H7 (cell line): ENCODE results near the gene ELFN2. TPM values are rescaled to one million over a fixed set of nuclear protein-coding genes. Genes with fewer than 3 reads are reported as not detected.

Source experiments
- DNase-seq: peaks from one replicate; pipeline ENCODE4 v3.0.0; 2012
- H3K27me3 ChIP-seq: 2 replicates; pipeline ENCODE4 v1.6.0; 2011; ENCODE audit warnings: mild to moderate bottlenecking, low read length; ENCODE audit not compliant: control insufficient read depth, insufficient read depth
- H3K36me3 ChIP-seq: replicated peaks from 2 replicates; pipeline ENCODE4 v1.5.1; 2011; ENCODE audit warnings: low read length; ENCODE audit not compliant: control insufficient read depth, insufficient read depth
- H3K4me3 ChIP-seq: 2 replicates; pipeline ENCODE4 v1.5.1; 2011; ENCODE audit warnings: low read depth, mild to moderate bottlenecking, control low read depth, low read length, moderate library complexity; ENCODE audit not compliant: insufficient read depth
- total RNA-seq: library from RNA; depleted of rRNA; stranded (reverse); fragments of >200 nt; shearing (Covaris generic); gene quantifications from 2 replicates; pipeline ENCODE4 v1.2.3, GENCODE V29; 2014

Gene ELFN2
- total RNA-seq, 1 experiment from 2014 or later = 0.14 TPM

DNA sequence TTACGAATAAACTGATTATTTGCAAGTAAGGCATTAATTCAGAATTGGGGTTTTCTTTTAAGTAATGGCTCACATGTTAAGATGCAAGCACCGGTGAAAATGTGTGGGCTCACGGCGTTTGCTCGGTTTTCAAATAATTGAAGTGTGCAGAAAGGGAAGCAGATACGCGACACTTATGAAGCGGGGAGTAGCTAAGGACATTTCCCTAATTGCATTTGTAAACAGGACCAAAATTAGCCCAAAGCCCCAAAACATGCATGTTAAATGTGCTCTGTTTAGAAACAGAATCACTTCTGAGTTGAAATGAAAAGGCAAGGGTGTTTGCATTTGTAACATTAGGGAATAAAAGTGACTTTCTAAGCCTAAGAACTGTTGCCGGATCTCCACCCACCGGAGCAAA, 61.3 kb downstream of the ELFN2 start:
- no peaks in the 10 kb centered on the region for H3K27me3 ChIP-seq

DNA sequence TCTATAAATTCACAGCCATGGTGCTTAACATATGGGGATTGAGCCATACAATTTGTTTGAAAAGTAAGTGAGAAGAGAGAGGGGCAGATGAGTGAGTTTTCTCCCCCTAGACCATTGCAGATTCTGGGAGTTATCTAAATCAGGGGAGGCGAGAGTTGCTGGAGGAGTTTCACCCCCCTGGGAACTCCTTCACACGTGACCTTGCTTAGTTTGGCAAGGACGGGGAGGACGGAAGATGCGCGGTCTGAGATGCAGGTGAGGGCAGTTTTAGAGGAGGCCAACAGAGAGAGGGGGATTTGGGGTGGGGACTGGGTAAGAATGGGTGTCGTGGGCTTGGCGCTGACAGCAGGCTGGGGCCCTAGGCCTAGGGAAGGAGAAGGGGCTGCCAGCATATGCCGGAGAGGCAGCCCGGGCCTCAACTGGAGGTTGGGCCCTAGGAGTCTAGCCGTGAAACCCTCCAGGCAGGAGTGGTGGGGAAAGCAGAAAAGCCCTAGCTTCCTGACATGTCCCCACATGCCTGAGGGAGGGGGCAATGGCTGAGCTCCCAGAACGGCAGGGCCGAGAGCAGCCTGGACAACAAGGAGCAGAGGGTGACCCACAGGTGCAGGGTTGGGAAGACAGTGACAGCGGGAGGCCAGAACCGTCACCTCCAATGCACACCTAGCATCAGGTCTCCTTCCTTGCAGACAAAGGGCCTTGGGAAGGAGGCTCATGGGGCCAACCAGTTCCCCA, 63.9 kb downstream of the ELFN2 start:
- Histone ChIP-seq H3K36me3 (no peaks in the 10 kb centered on the region), H3K27me3 (no peaks in the 10 kb centered on the region; the same call in 1 of the 2 replicates), H3K4me3 (no peak overlapping the region)
- DNase-seq = no peak

More for the DNA sequence above, 61.3 kb downstream of the ELFN2 start:
- H3K4me3 ChIP-seq = no peak overlapping the region
- DNase-seq = no peak
- no peaks in the 10 kb centered on the region for H3K36me3 ChIP-seq

DNA sequence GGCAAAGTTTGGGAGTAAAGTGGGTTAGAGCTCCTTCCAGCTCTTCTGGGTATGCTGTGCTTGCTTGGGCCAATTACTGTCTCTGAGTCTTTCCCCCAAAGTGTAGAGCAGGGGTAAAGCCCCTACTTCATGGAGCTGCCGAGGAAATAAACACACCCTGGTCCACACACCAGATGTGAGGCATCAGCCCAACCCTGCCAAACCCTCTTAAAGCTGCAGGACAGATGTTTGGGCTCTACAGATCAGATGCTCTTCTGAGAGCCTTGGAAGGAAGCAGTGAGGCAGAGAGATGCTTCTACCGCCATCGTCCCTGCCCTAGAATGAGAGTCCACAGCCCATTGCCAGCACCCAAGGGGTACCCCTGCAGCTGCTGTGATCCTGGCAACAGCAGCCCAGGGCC, 64.7 kb downstream of the ELFN2 start:
- H3K27me3 ChIP-seq = no peaks in the 10 kb centered on the region; the same call in 1 of the 2 replicates
- no peak for DNase-seq
- H3K4me3 ChIP-seq = no peak overlapping the region
- no peaks in the 10 kb centered on the region for H3K36me3 ChIP-seq

DNA sequence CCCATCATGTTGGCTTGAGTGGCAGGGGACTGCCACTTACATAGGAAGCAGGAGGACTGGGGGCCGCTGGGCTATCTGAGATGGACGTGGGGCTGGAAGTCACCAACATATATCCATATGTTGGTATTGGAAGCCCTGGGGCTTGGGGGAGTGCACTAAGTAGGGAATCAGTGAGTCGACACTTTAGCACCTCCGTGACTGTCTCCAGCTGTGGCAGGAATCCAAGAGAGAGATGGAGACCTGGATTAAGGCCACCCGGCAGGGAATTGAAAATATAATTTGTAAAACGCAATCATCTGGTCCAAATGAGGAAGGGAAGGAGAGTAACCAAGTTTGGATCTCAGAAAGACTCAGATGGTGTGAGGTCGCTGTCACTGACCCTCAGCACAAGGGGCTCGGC, 68.4 kb downstream of the ELFN2 start:
- no peak overlapping the region for H3K4me3 ChIP-seq
- H3K27me3 ChIP-seq = no peaks in the 10 kb centered on the region; the same call in 1 of the 2 replicates
- no peaks in the 10 kb centered on the region for H3K36me3 ChIP-seq
- peak; percentile 60 for DNase-seq

DNA sequence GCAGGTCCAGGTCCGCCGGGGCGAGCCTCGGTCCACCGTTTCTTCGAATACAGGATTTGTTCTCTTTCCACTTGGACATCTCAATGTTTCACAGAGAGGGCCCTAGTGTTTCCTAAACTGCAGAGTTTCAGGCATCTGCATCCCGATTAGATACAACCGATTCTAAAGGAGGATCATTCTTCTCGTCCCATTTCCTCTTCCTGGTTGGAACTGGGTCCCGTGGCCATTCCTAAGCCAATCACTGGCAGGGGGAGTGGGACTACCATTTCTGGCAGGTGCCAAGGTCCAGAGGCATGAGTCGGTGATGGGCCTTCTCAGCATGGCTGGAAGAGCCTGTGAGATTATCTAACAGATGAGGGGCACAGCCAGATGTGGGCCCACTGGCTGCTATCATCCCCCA, 68.9 kb downstream of the ELFN2 start:
- no peaks in the 10 kb centered on the region; the same call in 1 of the 2 replicates for H3K27me3 ChIP-seq
- no peak overlapping the region for H3K4me3 ChIP-seq
- no peaks in the 10 kb centered on the region for H3K36me3 ChIP-seq
- no peak for DNase-seq

DNA sequence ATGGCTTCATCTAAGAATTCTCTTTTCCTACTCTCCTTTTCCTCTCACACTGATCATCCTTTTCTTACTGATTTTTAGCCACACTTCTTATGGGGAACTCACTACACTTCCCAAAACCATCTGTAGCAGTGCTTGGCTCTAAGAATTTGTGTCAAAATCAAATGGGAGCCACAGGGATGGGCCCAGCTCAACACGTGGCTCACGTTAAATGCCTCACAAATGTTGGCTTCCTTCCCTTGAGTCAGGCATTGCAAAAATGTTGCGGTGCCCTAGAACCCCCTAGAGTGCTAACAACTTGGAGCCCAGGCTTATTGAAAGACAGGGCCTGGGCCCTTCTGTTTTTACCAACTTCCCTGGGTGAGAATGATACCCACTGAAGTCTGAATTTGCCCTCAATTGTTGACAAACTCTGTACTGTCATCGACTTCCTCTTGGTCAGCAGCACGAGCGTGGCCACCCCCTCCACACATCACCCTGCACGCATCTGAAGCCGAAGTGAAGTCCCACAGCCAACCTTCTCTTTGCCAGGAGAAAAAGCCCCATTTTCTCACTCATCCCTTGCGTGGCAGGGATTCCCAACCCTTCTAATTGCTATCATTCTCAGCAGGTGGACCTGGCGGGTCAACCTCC, 69.7 kb downstream of the ELFN2 start:
- Histone ChIP-seq H3K36me3 (no peaks in the 10 kb centered on the region), H3K4me3 (no peak overlapping the region), H3K27me3 (no peaks in the 10 kb centered on the region; the same call in 1 of the 2 replicates)
- DNase-seq = no peak

DNA sequence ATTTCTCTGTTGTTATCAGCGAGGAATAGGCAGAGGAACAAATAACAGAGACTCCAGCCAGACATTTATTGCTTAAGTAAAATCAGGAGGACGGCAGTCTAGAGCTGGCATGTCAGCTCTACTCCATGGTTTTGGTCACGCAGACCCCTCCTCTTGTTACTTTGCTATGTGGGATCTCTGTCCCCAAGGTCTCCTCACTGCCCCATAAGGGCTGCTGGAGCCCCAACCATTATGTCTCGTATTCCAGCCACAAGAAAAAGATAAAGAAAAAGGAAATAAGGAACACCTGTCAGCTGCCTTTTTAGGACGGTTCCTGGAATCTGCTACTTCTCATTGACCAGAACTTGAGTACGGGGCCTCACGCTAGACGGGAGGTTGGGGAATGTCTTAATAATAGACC, 70.4 kb downstream of the ELFN2 start:
- no peak for DNase-seq
- no peak overlapping the region for H3K4me3 ChIP-seq
- no peaks in the 10 kb centered on the region for H3K36me3 ChIP-seq
- H3K27me3 ChIP-seq = no peaks in the 10 kb centered on the region; the same call in 1 of the 2 replicates

DNA sequence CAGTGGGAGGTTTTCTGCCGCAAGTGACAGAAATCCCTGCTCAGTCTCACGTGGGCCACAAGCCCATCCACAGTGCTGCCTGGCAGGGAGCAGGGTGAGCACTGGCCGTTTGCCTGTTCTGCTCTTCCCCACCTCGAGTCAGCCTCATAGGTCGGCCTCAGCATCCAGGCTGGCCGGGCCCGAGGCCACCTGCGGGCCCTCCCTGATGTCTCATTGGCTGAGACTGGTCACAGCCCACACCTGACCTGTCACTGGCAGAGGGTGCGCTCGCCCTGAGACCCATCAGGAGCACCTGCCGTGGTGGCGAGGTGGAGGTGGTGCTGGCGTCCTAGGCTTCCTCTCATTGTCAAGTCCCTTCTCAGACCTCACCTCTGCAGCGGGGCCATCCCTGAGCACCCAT, 72.1 kb downstream of the ELFN2 start:
- Histone ChIP-seq H3K4me3 (no peak overlapping the region), H3K36me3 (no peaks in the 10 kb centered on the region), H3K27me3 (no peaks in the 10 kb centered on the region)
- DNase-seq = peak; percentile 62

DNA sequence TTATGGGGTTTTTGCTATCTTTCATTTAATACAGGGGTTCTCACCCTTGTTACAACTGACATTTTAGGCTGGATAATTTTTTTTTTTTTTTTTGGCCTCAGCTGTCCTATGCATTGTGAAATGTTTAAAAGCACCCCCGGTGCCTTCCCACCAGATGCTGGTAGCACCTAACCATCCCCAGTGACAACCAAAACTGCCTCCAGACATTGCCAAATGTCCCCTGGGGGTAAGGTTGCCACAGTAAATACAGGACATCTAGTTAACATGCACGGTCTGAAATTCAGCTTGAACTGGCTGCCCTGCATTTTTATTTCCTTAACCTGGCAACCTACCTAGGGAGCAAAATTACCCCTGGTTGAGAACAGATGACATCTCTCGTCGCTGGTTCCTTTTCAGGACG, 72.6 kb downstream of the ELFN2 start:
- DNase-seq = no peak
- Histone ChIP-seq H3K4me3 (no peak overlapping the region), H3K27me3 (no peaks in the 10 kb centered on the region), H3K36me3 (no peaks in the 10 kb centered on the region)

DNA sequence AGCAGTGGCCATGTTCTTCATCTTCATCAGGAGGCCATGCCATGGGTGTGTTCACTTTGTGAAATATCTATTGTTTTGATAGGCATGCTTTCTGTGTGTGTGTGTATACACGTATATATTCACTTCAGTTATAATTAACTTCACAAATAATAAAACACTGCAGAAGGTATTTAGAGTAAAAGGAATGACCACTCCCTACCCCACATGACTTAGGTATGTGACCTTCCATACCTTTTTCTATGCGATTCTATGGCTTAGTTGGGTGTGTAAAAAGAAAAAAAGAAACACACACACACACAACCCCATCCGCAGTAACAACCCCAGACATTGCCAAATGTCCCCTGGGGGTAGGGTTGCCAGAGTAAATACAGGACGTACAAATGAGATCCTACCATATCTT, 73.0 kb downstream of the ELFN2 start:
- no peak for DNase-seq
- Histone ChIP-seq H3K27me3 (no peaks in the 10 kb centered on the region), H3K36me3 (no peaks in the 10 kb centered on the region), H3K4me3 (no peak overlapping the region)

DNA sequence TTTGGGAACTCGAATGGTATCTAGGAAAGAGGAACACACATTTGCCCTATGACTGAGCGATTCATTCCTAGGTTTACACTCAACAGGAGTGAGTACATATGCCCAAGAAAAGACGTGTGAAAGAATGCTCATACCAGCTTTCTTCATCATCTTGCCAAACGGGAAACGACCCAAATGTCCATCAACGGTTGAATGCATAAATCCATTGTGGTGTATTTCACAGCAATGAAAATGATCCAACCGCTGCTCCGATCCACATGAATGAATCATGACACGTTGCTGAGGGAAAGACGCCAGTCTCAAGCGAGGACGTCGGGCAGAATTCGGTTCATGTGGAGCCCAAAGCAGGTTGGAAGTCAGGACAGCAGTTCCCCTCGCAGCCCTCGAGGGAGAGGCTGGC, 73.4 kb downstream of the ELFN2 start:
- Histone ChIP-seq H3K36me3 (no peaks in the 10 kb centered on the region), H3K4me3 (no peak overlapping the region), H3K27me3 (no peaks in the 10 kb centered on the region)
- DNase-seq = no peak

DNA sequence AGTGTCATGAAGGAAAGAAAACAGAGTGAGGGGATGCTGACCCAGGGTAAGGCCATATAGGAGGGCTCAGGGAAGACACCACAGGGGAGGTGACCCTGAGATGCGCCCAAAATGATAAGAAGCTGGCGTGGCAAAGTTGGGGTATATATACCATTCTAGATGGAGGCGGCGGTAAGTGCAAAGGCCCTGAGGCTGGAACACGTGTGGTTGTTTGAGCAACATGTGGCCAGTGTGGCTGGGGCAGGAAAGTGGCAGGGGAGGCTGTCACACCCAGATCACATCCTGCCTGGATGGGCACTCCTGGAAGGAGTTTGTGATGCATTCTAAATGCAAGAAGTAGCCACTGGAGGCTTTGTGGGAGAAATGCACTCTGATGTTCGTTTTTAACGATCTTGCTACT, 74.8 kb downstream of the ELFN2 start:
- no peak for DNase-seq
- no peaks in the 10 kb centered on the region for H3K36me3 ChIP-seq

DNA sequence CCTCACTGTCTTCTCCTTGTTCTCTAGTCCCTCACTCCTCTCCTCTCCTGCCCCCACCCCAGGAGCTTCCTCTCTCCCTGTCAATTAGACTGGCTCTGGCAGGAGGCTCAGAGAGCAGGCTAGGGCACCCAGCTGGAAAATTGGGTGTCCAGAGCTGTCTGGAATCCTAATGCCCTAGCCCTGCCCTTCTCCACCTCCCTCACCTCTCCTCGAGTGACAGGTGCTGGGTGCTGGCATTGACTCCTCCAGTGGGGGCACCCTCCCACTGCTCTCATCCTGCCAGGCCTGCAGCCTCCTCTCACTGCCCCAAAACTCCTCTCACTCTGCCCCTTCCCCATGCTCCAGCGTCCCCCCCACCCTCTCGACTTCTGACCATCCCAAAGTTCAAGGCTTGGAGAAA, 76.0 kb downstream of the ELFN2 start:
- H3K27me3 ChIP-seq = no peaks in the 10 kb centered on the region
- no peak overlapping the region for H3K4me3 ChIP-seq
- no peak for DNase-seq
- no peaks in the 10 kb centered on the region for H3K36me3 ChIP-seq

More for the DNA sequence above, 74.8 kb downstream of the ELFN2 start:
- Histone ChIP-seq H3K4me3 (no peak overlapping the region), H3K27me3 (no peaks in the 10 kb centered on the region)

DNA sequence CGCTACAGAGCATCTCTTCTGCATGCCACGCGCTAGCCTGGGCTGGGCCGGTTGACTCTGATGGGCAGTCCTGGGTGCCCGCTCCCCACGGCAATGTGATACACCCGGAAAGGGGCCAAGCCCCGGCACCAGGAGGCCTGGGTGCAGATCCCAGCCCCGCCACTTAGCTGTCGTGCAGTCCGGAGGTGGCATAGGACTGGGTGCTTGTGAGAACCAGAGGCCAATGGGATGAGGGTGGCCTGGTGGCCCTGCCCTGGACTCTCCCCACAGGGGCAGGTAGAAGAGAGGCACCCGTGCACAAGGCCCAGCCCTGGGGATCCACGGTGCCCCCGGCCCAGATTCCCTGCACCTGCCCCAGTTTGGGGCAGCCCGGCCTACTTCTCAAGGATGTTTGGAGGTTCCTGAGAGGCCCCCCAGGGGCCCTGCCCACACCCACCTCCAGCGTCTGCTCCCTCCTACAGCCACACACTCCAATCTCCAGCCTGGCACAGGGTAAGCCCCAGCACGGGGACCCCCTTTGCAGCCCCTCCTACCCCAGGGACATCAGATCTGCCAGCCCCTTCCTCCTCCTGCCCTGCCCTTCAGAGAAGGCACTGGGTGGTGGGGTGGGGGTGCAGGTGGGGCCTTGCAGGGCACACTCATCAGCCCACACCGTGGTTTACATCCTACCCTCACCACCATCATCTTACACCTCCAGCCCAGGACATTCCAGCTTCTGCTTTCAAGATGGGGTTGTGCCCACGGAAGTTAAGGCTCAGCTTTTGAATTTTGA, 78.0 kb downstream of the ELFN2 start:
- H3K27me3 ChIP-seq = no peaks in the 10 kb centered on the region
- H3K4me3 ChIP-seq = no peak overlapping the region
- H3K36me3 ChIP-seq = no peaks in the 10 kb centered on the region
- DNase-seq = no peak

DNA sequence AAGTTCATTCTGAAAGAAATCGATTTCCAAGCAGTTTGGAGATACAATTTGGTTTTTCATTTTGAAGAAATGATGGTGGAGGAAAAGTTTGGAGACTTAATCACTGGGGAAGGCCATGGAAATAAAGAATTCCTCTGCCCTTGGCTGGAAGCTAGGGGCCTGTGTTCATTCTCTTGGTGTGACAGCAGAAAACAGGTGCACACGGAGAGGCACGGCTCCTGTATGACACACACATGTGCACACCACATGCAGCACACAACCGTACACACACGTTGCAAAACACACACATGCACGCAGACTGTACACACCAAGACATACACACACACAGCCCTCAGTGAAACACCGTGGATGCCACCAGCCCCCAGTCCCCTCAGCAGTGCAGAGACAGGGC, 80.8 kb downstream of the ELFN2 start:
- no peak overlapping the region for H3K4me3 ChIP-seq
- no peaks in the 10 kb centered on the region for H3K36me3 ChIP-seq
- no peak for DNase-seq
- no peaks in the 10 kb centered on the region for H3K27me3 ChIP-seq
